GM21390 (cell line): ENCODE measurements around the gene SCN4A.
"Not testable (repeated sequence)": the region's sequence is repeated elsewhere in the genome, so short reads cannot be mapped to it uniquely, and the experiment has no call there.

Experiments
- ATAC-seq: cut with Tn5 transposase; IDR thresholded peaks from one replicate; pipeline ENCODE4 v1.9.1; 2021; ENCODE audit not compliant: unreplicated experiment

SCN4A gene

DNA sequence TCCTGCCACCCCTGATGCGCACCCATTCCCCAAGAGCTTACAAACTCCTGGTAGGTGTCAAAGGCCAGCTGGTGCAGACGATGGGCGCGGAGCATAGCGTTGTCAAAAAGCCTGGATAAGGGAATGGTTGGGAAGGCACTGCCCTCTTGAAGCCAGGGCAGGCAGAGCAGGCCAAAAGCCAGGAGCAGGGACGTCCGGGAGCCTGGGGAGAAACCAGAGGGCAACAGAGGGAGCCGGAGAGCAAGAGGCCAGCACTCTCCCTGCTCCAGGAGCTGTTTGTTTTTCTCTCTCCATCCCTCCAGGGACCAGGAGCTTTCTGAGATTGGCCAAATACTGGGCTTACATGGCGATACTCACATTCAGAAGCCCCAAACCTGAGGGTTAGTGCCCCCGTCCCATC is 54.4 kb downstream of the SCN4A start:
- ATAC-seq, result no peak

- ATAC-seq, result no peak
Observed at GRCh38 chr17:63917646-63918045, 55.1 kb downstream of the SCN4A start.

DNA sequence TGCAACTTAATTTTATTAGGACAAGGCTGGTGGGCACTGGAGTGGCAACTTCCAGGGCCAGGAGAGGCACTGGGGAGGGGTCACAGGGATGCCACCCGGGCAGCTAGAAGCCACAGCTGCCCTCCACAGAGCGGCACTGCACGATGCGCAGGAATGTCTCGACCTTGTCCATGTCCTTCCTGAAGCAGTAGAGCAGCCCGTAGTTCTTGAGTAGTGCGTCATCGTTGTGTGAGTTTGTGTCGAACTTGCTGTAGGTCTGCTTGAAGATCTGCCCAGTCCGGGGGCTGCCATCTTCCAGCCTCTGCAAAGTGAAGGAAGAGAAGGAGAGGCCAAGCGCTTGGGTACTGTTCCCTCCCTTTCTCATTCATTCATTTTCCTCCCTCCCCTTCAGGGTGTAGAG is 55.5 kb downstream of the SCN4A start:
- not testable (repeated sequence) for ATAC-seq

DNA sequence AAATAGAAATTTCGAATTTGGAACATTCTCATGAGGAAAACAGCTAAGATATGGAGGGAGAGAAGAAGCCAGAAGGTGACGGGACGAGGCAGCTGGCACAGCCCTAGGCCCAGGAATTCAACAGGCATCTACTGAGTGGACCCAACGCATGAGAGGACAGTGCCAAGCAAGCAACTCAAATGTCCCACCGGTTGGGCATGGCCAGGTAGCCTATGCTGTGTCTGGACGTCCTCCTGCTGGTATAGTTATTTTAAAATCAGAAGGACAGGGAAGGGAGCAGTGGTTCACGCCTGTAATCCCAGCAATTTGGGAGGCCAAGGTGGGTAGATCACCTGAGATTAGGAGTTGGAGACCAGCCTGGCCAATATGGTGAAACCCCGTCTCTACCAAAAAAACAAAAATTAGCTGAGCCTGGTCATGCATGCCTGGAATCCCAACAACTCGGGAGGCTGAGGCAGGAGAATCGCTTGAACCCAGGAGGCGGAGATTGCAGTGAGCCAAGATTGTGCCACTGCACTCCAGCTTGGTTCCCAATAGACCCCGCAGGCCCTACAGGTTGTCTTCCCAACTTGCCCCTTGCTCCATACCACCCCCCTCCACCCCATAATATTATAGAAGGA is 56.0 kb downstream of the SCN4A start:
- ATAC-seq, result no peak

DNA sequence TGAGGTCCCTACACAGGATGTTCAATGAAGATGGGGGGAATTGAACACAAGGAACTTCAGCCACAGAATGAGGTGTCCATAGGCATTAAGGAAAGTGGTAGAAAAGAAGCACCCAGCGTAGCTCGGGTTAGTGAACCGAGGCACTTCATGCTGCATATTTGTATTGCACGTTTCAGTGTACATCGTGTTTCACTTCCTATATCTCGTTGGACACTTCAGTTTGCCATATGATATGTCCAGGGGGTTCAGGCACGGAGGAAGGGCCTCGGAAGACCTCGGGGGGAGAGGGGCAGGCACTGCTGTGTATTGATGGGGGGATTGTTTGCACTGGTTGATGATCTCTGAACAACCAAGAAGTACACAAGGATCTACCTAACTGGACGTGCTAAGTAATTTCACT is 57.0 kb downstream of the SCN4A start:
- ATAC-seq, result not testable (repeated sequence)

GRCh38 chr17:63914471-63914870 is 58.2 kb downstream of the SCN4A start:
- ATAC-seq, result no peak

DNA sequence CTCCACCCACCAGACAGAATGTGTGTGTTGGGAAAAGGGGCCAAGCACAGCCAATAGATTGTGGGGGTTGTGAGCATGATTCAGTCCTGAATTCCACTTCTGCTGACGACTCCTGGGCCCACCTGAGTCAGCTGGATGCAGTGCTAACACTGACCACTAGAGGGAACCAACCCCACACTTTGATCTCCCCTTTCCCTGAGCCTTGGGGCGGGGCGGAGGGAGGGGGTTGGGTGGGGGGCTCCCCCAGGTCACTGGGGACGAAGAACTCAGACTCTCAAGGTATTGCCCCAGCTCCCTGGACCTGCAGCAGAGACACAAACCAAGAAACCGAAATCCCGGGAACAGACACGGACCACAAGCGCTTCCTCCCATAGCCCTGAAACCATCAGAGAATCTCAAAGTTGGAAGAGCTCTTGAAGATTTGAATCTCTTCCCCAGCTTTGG is 61.0 kb downstream of the SCN4A start:
- no peak for ATAC-seq

GRCh38 chr17:63911041-63911635 is 61.6 kb downstream of the SCN4A start, which contains the start of gene CSHL1:
CSHL1 (minus strand) TSS chr17:63911258; CDS start chr17:63911196, 62 bp downstream.
- ATAC-seq, result no peak

DNA sequence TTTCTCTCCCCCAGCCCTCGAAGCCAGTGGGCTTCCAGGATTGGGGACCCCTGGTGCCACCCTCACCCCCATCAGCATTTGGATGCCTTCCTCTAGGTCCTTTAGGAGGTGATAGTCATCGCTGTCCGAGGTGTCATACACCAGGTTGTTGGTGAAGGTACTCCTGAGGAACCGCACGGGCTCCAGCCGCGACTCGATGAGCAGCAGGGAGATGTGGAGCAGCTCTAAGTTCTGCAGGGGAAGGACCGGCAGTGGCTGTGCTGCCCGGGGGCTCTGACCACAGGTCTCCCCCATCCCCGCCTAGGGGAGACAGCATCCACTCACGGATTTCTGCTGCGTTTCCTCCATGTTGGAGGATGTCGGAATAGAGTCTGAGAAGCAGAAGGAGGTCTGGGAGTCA is 62.6 kb downstream of the SCN4A start:
- ATAC-seq, result no peak

- ATAC-seq, result not testable (repeated sequence)
Observed at GRCh38 chr17:63909586-63909985, 63.1 kb downstream of the SCN4A start.

DNA sequence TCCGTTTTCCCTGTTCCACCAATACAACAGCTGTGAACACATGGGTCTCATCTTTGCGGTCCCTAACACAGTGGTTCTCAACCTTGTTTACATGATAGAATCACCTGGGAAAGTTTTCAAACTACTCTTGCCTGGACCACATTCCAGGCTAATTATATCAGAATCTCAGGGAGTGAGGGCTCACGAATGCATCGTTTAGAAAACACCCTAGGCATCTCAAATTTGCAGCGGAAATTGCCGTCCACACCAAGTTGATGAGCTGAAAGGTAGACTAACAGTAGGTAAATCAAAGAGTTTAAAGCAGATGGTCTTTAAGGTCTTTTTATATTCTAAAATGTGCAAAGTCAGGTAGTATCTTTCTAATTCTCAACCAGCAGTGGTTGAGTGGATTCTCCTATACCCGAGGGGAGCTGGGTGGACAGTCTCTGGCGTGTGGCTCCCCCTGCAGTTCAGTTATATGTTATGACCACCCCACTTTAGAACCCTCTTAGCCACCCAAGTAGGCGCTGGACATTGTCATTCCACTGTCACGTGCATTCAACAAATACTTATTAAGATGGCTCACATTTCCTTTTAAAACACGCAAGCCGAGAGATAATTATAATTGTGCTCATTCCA is 65.4 kb downstream of the SCN4A start:
- not testable (repeated sequence) for ATAC-seq

- ATAC-seq, result not testable (repeated sequence)
Observed at GRCh38 chr17:63904796-63905195, 67.9 kb downstream of the SCN4A start.

- ATAC-seq, result not testable (repeated sequence)
Observed at GRCh38 chr17:63903787-63904201, 68.9 kb downstream of the SCN4A start.

DNA sequence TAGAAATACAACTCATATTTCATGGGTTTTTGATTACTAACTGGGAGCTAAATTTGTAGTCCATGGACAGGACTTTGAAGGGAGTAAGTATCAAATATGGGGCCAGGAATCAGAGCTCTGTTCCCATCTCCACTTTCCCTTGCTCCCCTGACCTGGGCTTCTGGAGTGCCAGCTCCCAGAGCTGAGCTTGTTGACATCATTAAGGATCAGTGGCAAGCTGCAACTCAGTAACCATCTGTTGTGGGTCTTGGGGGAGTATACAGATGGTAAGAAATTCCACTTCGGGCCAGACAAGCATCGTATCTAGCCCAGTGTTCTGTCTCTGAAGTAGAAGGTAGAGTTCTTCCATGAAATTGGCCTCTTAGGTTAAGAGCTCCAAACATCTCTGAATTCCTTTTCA is 70.7 kb downstream of the SCN4A start:
- ATAC-seq, result not testable (repeated sequence)

GRCh38 chr17:63898899-63899798 is 73.6 kb downstream of the SCN4A start:
- not testable (repeated sequence) for ATAC-seq

- ATAC-seq, result not testable (repeated sequence)
Observed at GRCh38 chr17:63896524-63897354, 76.0 kb downstream of the SCN4A start, which contains the start of gene CSH1. CSH1 (minus strand) TSS chr17:63896574; CDS start chr17:63896511, 63 bp downstream.

DNA sequence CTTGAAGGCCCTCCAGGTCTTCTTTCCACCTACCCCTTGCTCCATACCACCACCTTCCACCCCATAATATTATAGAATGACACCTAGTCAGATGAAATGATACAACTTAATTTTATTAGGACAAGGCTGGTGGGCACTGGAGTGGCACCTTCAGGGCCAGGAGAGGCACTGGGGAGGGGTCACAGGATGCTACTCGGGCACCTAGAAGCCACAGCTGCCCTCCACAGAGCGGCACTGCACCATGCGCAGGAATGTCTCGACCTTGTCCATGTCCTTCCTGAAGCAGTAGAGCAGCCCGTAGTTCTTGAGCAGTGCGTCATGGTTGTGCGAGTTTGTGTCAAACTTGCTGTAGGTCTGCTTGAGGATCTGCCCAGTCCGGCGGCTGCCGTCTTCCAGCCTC is 77.9 kb downstream of the SCN4A start:
- ATAC-seq, result not testable (repeated sequence)

DNA sequence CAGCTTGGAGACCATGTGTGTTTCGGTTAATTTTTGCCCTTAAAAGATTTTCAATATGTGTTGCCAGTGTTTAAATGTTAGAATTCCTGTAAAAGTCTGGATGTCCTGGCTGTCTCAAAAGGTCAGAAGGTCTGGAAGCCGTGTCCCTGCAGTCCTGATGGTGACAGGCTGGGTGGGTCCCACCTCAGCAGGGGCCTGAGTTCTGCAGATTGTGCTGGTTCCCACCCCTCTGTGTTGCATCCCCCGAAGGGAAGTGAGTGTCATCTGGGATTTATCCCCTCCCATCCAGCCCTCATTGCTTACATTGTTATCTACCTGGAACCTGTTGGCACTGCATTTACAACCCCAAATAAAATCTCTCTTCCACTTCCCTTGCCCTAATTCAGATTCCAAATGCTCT is 78.7 kb downstream of the SCN4A start:
- ATAC-seq, result not testable (repeated sequence)

GRCh38 chr17:63892316-63893037 is 80.2 kb downstream of the SCN4A start:
- not testable (repeated sequence) for ATAC-seq
